GM15510 (cell line): ENCODE results near the gene GALT.

Experiments
- POLR2A ChIP-seq: IDR thresholded peaks from 3 replicates; pipeline ENCODE4 v1.6.1; 2011; ENCODE audit warnings: borderline replicate concordance; ENCODE audit not compliant: insufficient read length; ENCODE audit errors: extremely low read depth

The GALT gene

GRCh38 chr9:34684145-34684544, 37.7 kb downstream of the GALT start:
- TF ChIP-seq POLR2A = no peak

- TF ChIP-seq POLR2A = no peak
These were observed 38.3 kb downstream of the GALT start for GRCh38 chr9:34684816-34685215.

- no peak for TF ChIP-seq POLR2A
These were observed 39.1 kb downstream of the GALT start for GRCh38 chr9:34685591-34685990.

GRCh38 chr9:34686231-34686630, 39.8 kb downstream of the GALT start:
- no peak for TF ChIP-seq POLR2A

- no peak for TF ChIP-seq POLR2A
These were observed 40.3 kb downstream of the GALT start for GRCh38 chr9:34686732-34687131.

- TF ChIP-seq POLR2A = no peak
These were observed 41.0 kb downstream of the GALT start for GRCh38 chr9:34687276-34688030.

GRCh38 chr9:34688329-34689115, 42.0 kb downstream of the GALT start:
- TF ChIP-seq POLR2A = no peak

- TF ChIP-seq POLR2A = no peak
These were observed 42.6 kb downstream of the GALT start for GRCh38 chr9:34689116-34689470.

GRCh38 chr9:34689512-34689911, 43.0 kb downstream of the GALT start:
- no peak for TF ChIP-seq POLR2A

- no peak for TF ChIP-seq POLR2A
These were observed 44.8 kb downstream of the GALT start, which contains the start of gene CCL19 for GRCh38 chr9:34690983-34691935. TSS of gene CCL19 (minus strand) at chr9:34691276. CDS start at chr9:34691139, 137 bp downstream.

GRCh38 chr9:34691936-34692315, 45.5 kb downstream of the GALT start:
- no peak for TF ChIP-seq POLR2A

- TF ChIP-seq POLR2A = no peak
These were observed 47.1 kb downstream of the GALT start for GRCh38 chr9:34693560-34693959.

GRCh38 chr9:34694811-34695210, 48.3 kb downstream of the GALT start:
- no peak for TF ChIP-seq POLR2A
